ENCODE measurements around the gene AJAP1.

The AJAP1 gene

GRCh38 chr1:4675454-4676186 lies 21.2 kb downstream of the AJAP1 start:
- TF ChIP-seq CTCF (conservative IDR thresholded peaks at IDR 0.05) (no peak), ZFX (IDR thresholded peaks at IDR 0.05) (no peak)

GRCh38 chr1:4676253-4676652 lies 21.8 kb downstream of the AJAP1 start:
- TF ChIP-seq CTCF (conservative IDR thresholded peaks at IDR 0.05) (no peak), ZFX (IDR thresholded peaks at IDR 0.05) (no peak)
- no peak overlapping the region for H3K27ac ChIP-seq

More at GRCh38 chr1:4675454-4676186, 21.2 kb downstream of the AJAP1 start:
- no peak overlapping the region for H3K27ac ChIP-seq

DNA sequence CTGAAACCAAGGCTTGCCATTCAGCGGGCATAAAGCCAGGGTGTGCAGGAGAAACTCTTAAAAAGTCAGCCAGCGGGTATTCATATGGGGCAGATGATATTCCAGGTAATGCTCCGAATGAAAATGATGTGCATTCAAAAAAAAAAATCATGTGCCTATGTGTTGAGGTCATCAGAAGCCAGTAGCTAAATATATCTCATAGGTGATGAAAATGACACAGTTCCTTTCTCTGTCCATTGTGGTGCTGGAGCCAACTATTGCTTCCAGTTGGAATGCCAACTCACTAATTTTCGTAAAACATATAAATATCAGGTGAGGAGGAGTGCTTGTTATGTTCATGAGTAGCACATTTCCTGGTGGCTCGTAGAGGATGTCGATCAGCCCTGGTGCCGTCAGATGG lies 23.2 kb downstream of the AJAP1 start:
- no peak overlapping the region for H3K27ac ChIP-seq
- TF ChIP-seq ZFX (IDR thresholded peaks at IDR 0.05) (no peak), CTCF (conservative IDR thresholded peaks at IDR 0.05) (no peak)

DNA sequence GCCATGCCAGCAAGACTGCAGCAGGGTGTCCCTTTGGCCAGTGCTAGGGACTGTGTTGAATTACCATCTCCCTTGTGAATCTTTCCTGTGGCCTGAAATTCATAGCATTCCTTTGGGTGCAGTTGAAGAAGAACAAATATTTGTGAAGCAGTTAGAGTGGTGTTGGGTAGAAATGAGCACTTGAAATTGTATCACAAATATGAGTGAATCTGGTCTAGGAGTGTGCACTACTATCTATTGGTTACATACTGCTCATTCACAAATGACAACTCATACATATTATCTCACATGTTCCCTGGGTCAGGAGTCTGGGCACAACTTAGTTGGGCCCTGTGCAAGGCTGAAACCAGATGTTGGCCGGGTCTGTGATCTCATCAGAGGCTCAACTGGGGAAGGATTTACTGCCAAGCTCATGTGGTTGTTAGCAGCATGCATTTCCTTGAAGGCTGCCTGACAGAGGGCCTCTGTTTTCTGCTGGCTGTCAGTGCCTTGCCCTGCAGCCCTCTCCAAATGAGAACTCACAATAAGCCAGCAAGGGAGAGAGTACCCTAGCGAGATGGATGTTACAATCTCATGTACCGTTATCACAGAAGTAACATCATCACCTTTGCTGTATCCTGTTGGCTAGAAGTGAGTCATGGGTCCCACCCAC lies 23.8 kb downstream of the AJAP1 start:
- no peak overlapping the region for H3K27ac ChIP-seq
- no peak for TF ChIP-seq CTCF (conservative IDR thresholded peaks at IDR 0.05)
- TF ChIP-seq ZFX (IDR thresholded peaks at IDR 0.05) = no peak

DNA sequence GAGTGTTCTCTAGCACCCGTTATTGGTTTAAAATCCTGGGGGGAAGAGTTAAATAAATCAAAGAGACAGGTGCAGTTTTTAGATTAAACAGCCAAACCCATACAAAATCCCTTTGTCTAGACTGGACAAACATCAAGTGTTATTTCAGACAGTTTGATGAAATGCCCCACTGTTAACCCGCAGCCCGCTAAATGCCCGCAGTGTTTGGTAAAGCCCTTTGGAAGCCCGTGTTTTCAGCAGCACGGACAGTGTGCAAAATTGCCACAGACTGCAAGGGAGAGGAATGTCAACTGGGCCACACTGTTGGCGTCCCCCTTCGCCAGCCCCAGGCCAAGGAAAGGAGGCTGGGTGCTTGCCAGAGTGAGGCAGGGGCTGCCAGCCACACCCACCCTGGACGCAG lies 26.6 kb downstream of the AJAP1 start:
- no peak overlapping the region for H3K27ac ChIP-seq
- TF ChIP-seq CTCF (conservative IDR thresholded peaks at IDR 0.05) = no peak
- no peak for TF ChIP-seq ZFX (IDR thresholded peaks at IDR 0.05)

GRCh38 chr1:4682607-4683220 lies 28.3 kb downstream of the AJAP1 start:
- H3K27ac ChIP-seq = no peak overlapping the region
- TF ChIP-seq ZFX (IDR thresholded peaks at IDR 0.05) (no peak), CTCF (conservative IDR thresholded peaks at IDR 0.05) (no peak)

DNA sequence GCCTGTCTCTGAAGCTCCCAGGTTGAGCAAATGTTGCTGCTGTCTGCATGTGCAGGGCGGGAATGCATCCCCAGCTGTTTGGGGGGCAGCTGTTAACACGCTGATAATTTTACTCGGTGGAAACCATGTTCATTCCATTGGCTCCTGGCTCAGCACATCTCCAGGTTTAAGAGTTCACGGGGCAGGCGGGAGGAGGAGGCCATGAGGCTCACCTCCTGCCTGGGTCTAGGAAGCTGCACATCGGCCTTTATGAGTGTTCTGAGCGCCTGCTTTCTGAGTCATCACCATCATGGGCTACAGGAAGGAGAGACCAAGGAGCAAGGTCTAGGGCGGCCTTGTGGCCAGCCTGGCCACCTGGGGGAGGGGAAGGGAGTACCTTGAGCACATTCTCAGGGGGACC lies 29.7 kb downstream of the AJAP1 start:
- H3K27ac ChIP-seq = no peak overlapping the region
- TF ChIP-seq CTCF (conservative IDR thresholded peaks at IDR 0.05) = no peak
- TF ChIP-seq ZFX (IDR thresholded peaks at IDR 0.05) = no peak
